AG10803 (cell line): ENCODE data around the gene PCDHB11.
"Not testable (repeated sequence)": the region's sequence is repeated elsewhere in the genome, so short reads cannot be mapped to it uniquely, and the experiment has no call there.

Experiments used
- DNase-seq: peaks from one replicate; pipeline ENCODE4 v3.0.0; 2010; ENCODE audit warnings: low read depth
- H3K4me3 ChIP-seq: 2 replicates; pipeline ENCODE4 v1.5.1; 2011; ENCODE audit warnings: mild to moderate bottlenecking, low read length, control low read depth
- TF ChIP-seq, protein P1 (sequence below): conservative IDR thresholded peaks from 2 replicates; pipeline ENCODE4 v1.5.1; 2011; ENCODE audit warnings: mild to moderate bottlenecking, low read length, control low read depth, inconsistent platforms

Gene PCDHB11

DNA sequence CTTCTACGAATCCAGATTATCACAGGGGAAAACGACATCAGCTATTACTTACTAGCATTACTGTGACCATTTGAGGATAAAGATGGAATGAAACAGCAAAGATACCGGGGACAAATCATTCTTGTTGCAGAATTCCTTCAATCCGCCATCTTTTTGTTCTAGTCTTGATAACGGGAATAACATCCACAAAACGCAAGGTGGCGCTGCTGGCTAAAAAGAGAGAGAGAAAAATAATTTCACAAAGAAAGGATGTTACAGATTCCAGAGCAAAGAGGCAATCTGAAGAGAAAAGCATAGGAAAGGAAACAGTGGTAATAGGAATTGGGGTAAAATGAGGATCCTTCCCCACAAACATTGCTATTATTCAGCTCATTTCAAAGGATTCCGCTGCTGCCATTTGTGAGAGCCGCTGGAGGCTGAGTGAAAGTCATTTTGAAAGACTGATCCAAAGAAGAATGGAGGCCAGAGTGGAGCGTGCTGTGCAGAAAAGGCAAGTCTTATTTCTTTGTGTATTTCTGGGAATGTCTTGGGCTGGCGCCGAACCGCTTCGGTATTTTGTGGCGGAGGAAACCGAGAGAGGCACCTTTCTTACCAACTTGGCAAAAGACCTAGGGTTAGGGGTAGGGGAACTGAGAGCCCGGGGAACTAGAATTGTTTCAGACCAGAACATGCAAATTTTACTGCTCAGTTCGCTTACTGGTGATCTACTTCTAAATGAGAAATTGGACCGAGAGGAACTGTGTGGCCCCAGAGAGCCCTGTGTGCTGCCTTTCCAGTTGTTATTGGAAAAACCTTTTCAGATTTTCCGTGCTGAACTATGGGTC is 26.8 kb upstream of the PCDHB11 start, which contains the start of gene PCDHB7:
TSS of gene PCDHB7 (plus strand) at position 264 of the 824 bp plus-strand sequence. CDS start at position 456, 192 bp downstream.
- TF ChIP-seq, protein P1, sequence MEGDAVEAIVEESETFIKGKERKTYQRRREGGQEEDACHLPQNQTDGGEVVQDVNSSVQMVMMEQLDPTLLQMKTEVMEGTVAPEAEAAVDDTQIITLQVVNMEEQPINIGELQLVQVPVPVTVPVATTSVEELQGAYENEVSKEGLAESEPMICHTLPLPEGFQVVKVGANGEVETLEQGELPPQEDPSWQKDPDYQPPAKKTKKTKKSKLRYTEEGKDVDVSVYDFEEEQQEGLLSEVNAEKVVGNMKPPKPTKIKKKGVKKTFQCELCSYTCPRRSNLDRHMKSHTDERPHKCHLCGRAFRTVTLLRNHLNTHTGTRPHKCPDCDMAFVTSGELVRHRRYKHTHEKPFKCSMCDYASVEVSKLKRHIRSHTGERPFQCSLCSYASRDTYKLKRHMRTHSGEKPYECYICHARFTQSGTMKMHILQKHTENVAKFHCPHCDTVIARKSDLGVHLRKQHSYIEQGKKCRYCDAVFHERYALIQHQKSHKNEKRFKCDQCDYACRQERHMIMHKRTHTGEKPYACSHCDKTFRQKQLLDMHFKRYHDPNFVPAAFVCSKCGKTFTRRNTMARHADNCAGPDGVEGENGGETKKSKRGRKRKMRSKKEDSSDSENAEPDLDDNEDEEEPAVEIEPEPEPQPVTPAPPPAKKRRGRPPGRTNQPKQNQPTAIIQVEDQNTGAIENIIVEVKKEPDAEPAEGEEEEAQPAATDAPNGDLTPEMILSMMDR, result peak; percentile 56
- DNase-seq, result peak; percentile 33
- peak within 1 kb of the TSS; percentile 20 for H3K4me3 ChIP-seq

DNA sequence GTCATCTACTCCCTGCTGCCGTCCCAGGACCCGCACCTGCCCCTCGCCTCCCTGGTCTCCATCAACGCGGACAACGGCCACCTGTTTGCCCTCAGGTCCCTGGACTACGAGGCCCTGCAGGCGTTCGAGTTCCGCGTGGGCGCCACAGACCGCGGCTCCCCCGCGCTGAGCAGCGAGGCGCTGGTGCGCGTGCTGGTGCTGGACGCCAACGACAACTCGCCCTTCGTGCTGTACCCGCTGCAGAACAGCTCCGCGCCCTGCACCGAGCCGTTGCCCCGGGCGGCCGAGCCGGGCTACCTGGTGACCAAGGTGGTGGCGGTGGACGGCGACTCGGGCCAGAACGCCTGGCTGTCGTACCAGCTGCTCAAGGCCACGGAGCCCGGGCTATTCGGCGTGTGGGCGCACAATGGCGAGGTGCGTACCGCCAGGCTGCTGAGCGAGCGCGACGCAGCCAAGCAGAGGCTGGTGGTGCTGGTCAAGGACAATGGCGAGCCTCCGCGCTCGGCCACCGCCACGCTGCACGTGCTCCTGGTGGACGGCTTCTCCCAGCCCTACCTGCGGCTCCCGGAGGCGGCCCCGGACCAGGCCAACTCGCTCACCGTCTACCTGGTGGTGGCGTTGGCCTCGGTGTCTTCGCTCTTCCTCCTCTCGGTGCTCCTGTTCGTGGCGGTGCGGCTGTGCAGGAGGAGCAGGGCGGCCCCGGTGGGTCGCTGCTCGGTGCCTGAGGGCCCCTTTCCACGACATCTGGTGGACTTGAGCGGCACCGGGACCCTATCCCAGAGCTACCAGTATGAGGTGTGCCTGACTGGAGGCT is 24.9 kb upstream of the PCDHB11 start:
- DNase-seq, H3K4me3 ChIP-seq: not testable (repeated sequence)

DNA sequence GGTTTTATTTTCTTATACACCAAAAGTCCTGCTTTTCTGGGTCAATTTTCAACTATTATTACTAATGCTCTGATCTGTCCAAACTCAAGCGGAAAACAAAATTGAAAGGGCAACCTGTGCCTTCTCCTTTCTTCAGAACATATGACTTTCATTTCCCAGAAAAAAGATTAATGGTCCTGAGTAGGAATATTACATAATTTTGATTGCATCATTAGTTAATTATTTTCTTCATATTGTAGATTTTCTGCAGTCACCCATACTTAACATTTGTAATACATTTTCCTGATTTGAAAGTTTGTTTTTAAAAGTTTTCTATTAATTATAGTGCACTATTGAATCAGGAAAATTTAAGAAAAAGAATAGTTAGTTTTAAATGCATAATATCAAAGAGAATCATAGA is 23.5 kb upstream of the PCDHB11 start:
- no peak for DNase-seq
- no peak overlapping the region for H3K4me3 ChIP-seq

DNA sequence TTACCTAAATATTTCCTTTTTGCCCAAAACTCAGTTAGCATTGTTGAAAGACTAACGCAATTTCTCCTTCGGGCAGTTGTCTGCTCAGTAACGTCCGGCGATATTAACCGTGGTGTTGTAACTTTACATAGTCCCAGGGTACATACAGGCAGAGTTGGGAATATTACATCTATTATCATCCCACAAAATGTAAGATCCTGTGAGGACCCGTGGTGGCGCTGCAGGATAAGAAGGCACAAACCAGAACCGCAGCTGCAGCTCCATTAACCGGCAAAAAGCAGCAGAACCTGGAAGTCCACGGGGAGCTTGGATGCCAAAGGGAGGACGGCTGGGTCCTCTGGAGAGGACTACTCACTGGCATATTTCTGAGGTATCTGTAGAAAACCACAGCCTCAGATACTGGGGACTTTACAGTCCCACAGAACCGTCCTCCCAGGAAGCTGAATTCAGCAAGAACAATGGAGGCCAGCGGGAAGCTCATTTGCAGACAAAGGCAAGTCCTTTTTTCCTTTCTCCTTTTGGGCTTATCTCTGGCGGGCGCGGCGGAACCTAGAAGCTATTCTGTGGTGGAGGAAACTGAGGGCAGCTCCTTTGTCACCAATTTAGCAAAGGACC is 21.7 kb upstream of the PCDHB11 start, which contains the start of gene PCDHB8:
TSS of gene PCDHB8 (plus strand) at position 214 of the 615 bp plus-strand sequence. CDS start at position 459, 245 bp downstream.
- H3K4me3 ChIP-seq, DNase-seq: not testable (repeated sequence)
- TF ChIP-seq, protein P1, result peak; percentile 17; the same call in 1 of the 2 replicates

More for the DNA sequence above, 23.5 kb upstream of the PCDHB11 start:
- TF ChIP-seq, protein P1, result no peak

DNA sequence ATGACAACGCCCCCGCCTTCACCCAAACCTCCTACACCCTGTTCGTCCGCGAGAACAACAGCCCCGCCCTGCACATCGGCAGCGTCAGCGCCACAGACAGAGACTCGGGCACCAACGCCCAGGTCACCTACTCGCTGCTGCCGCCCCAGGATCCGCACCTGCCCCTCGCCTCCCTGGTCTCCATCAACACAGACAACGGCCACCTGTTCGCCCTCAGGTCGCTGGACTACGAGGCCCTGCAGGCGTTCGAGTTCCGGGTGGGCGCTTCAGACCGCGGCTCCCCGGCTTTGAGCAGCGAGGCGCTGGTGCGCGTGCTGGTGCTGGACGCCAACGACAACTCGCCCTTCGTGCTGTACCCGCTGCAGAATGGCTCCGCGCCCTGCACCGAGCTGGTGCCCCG is 20.1 kb upstream of the PCDHB11 start:
- H3K4me3 ChIP-seq, result not testable (repeated sequence)

DNA sequence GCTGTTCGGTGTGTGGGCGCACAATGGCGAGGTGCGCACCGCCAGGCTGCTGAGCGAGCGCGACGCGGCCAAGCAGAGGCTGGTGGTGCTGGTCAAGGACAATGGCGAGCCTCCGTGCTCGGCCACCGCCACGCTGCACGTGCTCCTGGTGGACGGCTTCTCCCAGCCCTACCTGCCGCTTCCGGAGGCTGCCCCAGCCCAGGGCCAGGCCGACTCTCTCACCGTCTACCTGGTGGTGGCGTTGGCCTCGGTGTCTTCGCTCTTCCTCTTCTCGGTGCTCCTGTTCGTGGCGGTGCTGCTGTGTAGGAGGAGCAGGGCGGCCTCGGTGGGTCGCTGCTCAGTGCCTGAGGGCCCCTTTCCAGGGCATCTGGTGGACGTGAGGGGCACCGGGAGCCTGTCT is 19.6 kb upstream of the PCDHB11 start:
- not testable (repeated sequence) for H3K4me3 ChIP-seq, DNase-seq

More for the DNA sequence above, 20.1 kb upstream of the PCDHB11 start:
- DNase-seq, result not testable (repeated sequence)

DNA sequence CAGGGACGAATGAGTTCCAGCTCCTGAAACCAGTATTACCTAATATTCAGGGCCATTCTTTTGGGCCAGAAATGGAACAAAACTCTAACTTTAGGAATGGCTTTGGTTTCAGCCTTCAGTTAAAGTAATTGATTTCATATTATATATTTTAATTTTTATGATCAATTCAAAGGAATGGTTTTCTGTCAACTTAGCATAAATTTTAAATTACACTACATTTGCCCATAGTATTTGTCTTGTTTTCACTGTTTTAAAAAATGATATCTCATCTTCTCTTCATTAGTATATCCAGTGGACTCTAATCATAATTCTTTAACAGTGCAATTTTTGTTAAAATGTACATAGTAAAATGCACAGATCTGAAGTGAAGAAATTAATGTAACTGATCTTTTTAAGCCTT is 19.1 kb upstream of the PCDHB11 start:
- H3K4me3 ChIP-seq, result no peak overlapping the region
- TF ChIP-seq, protein P1, result no peak
- DNase-seq, result no peak

DNA sequence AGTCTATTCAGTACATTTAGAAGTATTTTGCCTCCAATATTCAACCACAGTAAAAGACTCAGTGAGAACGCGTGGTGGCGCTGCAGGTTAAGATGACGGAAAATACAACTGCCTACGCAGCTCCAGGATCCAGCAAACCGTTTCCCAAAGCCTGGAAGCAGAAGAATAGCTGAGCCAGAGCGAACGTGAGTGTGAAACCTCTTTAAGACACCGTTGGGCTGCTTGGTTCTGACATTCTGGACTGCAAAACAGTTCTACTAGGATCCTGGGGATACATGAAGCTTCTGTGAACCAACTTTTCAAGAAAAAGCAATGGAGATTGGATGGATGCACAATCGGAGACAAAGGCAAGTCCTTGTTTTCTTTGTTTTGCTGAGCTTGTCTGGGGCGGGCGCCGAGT is 17.2 kb upstream of the PCDHB11 start, which contains the start of gene PCDHB16:
TSS of gene PCDHB16 (plus strand) at position 140 of the 400 bp plus-strand sequence. CDS start at position 313, 173 bp downstream.
- peak within 1 kb of the TSS; percentile 43 for H3K4me3 ChIP-seq
- peak; percentile 35 for DNase-seq
- TF ChIP-seq, protein P1, result peak; percentile 39

DNA sequence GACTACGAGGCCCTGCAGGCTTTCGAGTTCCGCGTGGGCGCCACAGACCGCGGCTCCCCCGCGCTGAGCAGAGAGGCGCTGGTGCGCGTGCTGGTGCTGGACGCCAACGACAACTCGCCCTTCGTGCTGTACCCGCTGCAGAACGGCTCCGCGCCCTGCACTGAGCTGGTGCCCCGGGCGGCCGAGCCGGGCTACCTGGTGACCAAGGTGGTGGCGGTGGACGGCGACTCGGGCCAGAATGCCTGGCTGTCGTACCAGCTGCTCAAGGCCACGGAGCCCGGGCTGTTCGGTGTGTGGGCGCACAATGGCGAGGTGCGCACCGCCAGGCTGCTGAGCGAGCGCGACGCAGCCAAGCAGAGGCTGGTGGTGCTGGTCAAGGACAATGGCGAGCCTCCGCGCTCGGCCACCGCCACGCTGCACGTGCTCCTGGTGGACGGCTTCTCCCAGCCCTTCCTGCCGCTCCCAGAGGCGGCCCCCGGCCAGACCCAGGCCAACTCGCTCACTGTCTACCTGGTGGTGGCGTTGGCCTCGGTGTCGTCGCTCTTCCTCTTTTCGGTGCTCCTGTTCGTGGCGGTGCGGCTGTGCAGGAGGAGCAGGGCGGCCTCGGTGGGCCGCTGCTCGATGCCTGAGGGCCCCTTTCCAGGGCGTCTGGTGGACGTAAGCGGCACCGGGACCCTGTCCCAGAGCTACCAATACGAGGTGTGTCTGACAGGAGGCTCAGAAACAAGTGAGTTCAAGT is 15.1 kb upstream of the PCDHB11 start:
- H3K4me3 ChIP-seq, DNase-seq: not testable (repeated sequence)
